NCI-H82 (cell line): ENCODE measurements around the gene PAFAH2.
"Not testable (repeated sequence)": the region's sequence is repeated elsewhere in the genome, so short reads cannot be mapped to it uniquely, and the experiment has no call there.

Experiments
- DNase-seq: peaks from one replicate; lab custom pipeline; 2025; lab: John Stamatoyannopoulos, UW

The PAFAH2 gene

DNA sequence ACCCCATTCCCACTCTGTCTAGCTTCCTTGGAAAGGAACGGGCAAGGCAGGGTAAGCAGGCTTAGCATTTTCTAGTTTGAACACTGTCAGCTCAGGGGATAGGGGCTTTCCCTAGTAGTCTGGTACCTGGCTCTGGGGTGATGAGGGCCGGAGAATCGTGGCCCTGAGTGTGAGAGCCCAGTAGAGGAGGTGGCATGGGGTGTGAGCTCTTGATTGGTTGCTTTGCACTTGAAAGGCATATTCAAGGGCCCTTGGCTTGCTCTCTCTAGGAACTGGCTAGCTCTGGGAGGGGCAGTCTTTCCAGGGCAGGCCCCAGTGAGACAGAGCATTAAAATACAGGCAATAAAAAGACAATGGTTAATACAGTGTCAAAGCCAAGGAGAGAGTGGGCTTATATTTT is 13.0 kb upstream of the PAFAH2 start:
- no peak for DNase-seq

DNA sequence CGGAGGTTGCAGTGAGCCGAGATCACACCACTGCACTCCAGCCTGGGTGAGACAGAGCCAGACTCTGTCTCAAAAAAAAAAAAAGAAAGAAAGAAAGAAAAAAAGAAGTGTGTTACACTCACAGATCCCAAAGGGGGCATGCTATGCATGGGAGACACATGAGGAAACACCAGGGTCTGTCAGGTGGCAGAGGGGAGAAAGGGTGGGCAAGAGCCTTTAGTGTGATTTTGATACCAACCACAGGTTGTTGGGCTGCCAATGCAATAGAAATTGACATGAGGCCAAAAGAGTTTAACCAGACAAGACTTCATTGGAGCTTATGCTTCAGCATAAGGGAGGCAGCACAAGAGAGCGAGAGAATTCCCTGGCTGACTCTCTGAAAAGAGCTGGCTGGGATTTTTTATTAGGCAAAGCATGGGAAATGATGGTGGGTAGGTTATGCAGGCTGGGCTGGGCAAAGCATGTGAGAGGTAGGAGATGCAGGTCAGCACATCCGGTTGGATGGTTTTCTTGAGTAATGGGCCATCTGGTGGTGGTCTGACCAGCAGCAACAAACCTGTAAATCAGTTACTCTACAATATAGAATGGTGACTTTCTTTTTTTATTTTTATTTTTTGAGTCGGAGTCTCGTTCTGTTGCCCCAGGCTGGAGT is 12.1 kb upstream of the PAFAH2 start:
- peak; percentile 77 for DNase-seq

DNA sequence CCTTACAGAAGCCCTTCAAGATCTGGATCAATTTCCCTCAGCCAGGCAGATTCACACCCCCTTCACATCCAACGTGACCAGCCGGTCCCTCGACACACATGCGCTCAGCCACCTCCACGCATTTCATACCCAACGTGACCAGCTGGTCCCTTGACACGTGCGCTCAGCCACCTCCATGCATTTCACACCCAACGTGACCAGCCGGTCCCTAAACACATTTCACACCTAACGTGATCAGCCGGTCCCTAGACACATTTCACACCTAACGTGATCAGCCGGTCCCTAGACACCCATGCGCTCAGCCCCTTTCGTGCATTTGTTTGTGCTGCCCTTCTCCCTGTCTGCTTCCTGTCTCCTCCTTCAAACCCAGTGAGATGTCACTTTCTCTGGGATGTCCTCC is 8.8 kb upstream of the PAFAH2 start:
- no peak for DNase-seq

DNA sequence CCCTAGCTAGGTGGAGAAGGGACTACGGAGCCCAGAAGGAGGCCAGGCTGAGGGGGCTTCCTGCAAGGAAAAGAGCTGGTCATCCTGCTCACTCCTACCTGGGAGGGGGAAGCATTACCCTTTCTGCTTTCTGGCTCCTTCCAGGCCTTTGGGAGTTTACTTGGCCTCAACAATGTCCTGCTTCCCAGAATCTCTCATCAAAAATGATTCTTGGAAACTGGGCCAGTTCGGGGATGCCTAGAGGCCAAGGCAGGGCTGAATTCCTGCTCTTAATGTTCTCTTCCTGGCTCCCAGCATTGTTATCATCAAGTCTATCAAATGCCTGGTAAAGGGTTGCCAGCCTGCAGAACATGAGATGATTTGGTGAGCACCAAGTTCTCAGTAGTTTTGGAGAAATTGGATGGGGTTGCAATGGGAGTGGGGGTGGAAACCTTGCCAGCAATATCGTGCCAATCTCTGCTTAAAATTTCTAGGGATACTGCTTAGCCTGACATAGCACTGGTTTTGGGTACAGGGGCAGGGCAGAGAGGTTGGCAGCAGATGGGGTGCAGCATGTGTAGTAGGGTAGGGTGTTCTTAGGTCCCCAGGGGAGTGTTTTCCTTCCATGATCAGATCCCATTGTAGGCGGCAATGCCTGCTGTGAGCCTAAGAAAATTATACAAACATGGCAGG is 7.7 kb upstream of the PAFAH2 start:
- DNase-seq = no peak

DNA sequence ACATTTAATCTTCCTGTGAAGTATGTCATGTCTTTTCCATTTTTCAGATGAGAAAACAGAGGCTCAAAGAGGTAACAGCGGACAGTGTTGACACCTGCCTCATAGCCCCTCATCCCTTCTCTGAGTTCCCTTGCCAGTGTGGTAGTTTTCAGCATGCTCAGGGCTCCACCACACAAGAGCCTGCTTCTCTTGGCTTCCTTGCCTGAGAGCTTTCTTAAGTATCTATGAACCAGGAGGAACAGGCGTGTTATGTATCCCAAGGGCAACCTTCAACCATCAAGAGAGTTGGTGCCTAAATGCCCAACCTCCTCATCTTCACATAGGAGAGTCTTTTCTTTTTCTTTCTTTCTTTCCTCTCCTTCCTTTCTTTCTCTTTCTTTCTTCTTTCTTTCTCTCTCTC is 5.9 kb upstream of the PAFAH2 start:
- DNase-seq = no peak

DNA sequence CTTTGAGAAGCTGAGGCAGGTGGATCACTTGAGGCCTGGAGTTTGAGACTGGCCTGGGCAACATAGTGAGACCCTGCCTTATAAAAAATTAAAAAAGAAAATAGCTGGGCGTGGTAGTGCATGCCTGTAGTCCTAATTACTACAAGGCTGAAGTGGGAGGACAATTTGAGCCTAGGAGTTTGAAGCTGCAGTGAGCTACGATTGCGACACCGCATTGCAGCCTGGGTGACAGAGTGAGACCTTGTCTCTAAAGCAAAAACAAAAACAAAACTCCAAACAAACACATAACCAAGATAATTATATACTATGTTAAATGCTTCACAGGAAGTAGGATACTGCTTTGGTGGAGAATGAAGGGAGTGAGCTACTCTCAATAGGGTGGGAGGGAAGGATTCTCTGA is 5.4 kb upstream of the PAFAH2 start:
- DNase-seq = no peak

DNA sequence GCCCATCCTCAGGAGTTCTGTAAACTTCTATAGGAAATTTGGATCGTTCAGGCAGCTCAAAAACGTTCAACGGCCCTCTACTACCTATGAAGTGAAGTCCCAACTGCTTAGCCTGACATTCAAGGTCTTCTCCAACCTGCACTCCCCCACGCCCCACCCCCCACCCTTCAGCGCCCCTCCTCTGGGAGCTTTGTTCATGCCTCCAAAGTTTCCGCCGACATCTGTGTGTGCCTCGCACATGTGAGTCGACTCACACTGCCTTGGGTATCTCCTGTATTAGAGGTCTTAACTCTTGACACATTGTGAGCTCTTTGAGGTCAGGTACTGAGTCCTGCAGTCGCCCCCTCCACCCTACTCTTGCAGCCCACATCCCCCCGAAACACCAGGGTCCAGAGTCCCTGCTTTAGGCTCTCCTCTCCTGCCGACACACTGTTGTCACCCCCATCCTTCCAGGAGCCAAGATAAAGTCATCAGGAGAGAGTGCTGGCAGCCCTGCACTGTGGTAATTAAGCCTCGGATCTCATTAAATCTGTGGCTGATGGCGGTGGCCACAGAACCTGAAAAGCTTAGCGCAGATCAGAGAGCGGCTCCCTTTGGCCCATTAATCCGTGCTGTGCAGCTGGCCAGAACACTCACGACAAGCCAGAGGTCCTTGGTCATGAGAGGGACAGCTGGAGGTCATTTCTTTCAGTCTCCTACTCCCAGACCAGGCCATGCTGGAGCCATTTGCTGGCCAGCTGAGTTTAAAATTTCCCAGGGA is 1.4 kb upstream of the PAFAH2 start:
- DNase-seq = peak; percentile 98

DNA sequence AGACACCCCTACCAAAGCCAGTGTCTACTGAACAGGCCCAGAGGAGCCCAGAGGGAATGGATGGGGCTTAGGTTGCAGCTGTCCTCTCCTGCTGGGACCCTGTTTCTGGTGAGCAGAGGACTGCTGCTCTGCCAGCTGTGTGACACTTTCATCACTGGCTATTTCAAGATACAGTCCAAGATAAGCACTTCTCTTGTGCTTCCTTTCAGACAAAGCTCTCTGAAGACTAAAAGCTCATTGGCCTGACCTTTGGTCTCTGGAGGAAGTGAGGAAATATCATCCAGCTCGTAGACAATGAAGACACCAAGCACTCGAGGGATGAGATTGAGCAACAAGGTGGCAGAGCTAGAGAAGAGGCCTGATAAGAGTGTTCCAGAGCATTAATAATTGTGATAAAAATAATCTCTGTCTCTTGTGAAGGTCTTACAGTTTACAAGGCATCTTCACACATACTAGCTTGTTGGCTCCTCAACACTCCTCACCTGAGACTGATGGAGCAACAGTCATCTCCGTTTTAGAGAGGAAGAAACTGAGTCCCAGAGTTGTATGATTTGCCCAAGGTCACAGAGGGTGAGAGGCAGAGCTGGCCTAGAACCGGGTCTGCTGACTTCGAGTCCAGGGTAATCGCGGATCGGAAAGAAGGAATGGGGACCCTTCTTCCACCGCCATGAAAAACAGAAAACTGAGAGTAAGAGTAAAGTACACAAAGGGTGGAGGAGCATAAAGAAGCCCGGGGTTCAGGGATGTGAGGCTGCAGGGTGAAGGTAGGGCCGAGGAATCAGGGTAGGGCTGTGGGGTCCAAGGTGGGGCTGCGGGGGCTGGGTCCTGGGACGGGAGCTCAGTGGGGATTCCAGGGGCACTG is 666 bp downstream of the PAFAH2 start:
- peak; percentile 61 for DNase-seq

DNA sequence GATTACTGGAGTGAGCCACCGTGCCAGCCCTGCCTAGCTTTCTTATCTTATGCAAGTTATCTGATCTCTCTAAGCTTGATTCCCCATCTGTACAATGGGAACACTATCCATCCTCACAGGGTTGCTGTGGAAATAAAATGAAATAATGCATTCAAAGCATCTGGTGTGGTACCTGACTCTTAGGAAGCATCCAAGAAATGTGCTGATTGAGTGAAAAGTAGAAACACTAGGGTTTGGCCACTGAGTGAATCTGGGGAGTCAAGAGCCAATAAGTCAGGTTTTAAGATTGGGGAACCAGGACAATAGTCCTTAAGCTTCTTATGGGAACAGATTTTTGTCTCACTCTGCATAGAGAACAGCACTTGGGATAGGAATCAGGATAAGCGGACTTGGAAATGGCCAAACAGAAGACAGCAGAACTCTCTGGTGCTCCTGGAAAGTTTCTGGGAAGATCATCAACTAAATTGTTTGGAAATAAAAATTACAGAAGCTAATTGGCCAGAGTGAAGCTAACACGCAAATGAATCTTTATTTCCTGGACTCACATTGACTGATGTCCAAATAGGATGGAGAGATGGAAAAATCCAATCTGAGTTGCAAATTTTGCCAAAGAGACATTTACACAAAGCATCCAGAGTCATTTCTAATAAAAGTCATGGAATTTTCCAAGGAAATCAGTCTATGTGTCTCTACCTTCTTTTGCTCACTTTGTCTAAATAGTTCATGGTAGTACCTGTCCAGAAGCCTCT is 3.3 kb downstream of the PAFAH2 start:
- DNase-seq = peak; percentile 77

DNA sequence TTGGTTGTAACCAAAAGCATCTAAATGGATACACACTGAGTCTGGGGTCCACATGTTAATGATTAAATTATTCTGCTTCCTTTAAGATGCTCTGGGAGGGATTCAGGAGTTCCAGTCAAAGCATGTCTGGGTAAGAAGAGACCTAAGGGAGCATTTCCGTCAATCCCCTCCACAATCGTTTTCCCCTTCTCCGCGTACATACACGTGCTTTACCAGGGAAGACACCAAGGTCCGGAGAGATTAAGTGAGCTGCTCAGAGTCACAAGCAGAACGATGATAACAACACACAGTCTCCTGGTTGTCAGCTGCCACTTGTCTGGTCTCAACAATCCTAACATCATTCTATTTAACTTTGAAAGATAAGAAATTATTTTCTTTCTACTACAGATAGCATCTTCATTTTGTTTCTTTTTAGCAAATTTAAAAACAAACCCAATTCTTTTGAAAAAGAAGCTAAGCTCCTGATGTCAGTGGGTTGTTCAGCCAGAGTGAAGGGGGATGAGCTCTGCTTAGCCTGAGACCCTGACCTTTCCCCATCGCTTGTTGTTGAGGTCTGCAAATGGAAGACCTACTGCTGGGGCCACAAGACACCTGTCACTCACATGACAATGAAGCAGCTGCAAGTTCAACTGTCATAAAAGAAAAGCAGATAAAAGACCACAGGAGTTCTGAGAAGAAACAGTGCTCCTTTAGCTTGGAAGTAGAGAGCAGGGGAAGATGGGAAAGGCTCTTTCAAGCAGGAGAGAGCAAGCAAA is 4.5 kb downstream of the PAFAH2 start:
- DNase-seq = peak; percentile 55

DNA sequence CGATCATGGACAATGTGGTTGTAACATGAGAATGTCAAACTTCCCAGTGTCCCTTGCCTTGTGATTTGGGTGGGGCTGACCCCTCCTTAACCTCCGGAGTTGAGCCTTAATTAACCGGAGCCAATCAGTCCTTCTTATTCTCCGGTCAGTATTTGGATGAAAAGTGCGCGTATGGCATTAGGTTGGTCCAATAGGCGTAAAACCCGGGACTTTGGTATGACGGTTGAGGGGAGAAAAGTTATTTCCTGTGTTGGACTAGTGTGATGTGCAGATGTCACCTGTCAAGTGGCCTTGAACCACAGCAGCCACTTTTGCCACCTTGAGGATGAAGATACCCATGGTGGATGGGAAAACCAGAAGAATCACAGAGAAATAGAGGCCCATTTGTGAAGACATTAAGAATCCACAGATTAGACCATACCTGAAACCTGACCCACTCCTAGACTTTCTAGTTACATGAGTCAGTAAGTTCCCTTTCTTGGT is 5.1 kb downstream of the PAFAH2 start:
- DNase-seq = peak; percentile 53

DNA sequence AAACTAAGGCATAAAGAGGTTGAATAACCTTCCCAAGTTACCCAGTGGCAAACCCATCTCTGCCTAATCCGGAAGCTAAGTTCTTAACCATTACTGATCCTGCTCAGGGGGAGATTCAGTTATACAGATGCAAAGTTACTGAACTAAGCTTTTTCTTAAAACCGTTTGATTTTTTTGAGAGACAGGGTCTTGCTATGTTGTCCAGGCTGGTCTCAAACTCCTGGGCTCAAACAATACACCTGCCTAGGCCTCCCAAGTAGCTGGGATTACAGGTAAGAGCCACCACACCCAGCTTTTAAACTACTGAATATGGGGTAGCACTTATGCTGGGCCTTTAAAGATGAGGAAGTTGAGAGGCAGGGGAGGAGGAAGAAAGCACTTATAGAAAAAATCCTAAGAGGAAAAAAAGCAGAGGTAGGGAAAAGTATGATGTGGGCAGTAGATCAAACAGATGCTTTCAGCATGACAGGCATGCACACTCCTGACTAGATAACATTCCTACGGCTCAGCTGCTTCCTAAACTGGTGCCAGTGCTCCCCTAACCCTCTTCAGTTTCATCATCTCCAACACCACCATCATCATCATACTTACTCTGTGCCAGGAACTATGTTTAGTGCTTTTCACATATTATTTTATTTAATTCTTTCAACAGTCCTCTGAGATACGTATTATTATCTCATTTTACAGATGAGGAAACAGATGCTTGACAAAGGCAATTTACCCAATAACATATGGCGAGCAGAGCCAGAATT is 5.8 kb downstream of the PAFAH2 start:
- DNase-seq = no peak

DNA sequence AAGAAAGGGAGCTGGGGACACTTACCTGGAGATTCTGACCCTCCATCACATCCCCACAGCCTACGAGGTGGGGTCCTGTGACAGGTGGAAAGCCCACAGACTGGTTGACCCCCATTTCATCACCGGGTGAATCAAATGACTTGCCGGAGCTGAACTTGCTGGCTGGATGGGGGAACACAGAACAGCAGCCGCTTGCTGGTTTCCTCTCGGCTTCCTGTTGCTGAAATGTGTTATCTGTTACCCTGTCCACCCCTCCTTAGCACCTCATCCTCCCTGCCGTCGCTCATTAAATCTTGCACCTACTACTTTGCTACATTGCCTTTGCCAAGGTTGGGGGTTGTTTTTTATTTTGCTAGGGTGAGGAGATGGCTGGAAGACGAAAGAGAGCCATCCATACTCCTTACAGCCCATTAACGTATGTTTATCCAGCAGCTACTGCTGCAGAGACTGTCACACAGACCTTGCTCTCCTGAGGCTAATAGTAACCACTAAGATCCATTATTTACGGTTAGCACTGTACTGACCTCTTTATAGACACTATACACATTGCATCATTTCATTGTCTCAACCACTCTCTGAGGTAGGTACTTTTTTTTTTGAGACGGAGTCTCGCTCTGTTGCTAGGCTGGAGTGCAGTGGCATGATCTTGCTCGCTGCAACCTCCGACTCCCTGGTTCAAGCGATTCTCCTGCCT is 7.0 kb downstream of the PAFAH2 start:
- DNase-seq = no peak

DNA sequence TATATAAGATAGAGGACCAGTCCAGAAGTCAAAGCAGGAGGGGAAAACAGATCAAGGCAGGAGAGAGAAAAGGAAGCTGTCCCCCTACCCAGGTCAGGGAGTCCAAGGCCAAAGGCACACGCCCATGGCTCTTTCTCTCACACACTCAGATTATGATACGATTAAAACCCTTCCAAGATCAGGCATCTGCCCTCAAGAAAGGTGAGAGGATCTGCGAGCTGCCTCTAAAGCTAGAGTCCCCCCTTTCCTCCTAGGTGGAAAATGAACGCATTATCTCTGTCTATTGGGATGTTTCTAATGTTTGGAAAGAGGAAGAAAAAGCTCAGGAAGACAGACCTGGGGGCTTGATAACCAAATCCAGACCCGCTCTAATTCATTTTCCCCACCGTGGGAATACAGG is 7.6 kb downstream of the PAFAH2 start:
- DNase-seq = peak; percentile 72

DNA sequence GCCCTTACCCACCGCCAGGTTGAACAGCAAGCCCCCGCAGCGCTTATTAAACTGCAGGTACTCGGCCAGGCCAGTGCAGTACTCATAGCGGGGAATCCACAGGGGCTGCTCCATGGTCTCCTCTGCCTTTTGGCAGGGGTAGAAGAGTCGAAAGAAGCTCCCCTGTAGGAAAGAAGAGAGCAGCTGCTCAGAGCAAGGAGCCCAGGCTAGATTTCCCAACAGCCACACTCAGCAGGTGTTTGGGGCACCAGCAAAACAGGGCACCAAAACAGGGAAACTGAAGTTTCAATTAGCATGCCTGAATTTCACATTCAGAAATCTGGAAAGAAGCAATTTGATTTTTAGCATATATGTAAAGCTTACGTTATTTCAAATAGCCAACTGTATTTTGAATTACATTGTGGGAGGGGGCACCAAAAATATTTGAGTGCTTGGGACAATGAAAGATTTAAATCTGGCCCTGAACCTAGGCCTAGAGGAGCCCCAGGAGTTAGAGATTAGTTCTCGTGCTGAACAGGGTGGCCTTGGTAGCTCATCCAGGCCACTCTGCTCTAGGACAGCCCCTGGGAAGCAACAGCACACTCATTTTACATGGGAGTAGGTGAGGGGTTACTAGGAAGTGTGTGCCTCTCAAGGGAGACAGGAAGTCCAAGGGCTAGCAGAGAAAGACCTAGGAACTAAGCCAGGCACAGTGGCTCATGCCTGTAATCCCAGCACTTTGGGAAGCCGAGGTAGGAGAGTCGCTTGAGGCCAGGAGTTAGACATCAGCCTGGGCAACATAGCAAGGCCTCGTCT is 8.2 kb downstream of the PAFAH2 start:
- DNase-seq = peak; percentile 58

DNA sequence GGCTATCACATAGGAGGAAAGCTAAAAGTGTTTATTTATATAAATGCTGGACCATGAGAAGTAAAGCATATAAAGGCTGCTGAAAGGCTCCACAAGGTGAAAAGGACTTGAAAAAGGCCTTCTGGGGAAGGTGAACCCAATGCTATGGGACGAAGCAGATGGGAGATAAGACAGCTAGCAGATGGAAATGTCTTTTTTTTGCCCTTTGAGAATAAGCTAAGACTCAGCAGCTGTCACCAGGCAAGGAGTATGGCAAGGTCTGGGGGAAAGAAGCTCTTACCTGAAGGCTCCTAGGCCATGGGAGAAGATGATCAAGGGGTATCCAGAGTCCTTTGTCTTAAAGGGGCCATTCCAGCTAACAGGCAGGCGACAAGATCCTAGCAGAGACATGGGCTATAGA is 9.9 kb downstream of the PAFAH2 start:
- peak; percentile 94 for DNase-seq

DNA sequence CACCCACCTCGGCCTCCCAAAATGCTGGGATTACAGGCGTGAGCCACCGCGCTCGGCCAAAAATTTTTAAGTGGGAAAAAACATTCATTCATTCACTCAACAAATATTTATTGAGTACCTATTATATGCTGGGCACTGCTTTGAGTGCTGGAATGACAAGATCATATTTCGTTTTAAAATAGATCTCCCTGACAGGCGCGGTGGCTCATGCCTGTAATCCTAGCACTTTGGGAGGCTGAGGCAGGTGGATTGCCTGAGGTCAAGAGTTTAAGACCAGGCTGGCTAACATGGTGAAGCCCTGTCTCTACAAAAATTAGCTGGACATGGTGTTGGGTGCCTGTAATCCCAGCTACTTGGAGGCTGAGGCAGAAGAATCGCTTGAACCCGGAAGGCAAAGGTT is 11.1 kb downstream of the PAFAH2 start:
- DNase-seq = not testable (repeated sequence)

DNA sequence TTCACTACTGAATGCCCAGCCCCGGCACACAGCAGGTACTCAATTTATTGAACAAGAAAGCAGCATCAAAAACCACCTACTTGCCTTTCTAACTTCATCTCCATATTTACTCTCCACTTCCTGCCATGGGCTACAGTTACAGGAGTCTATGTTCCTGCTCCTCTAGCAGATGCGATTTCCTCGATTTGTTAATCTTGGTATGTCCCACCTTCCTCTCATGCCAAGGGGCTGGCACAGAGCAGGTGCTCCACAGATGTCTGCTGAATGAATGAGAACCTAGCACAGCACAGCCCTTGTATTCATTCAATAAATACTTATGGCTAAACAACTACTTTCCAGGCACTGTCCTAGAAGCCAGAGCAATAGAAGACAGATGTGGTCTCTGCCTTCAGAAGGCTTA is 12.2 kb downstream of the PAFAH2 start:
- no peak for DNase-seq
